ENCODE measurements around the gene NRP1.

NRP1 gene

DNA sequence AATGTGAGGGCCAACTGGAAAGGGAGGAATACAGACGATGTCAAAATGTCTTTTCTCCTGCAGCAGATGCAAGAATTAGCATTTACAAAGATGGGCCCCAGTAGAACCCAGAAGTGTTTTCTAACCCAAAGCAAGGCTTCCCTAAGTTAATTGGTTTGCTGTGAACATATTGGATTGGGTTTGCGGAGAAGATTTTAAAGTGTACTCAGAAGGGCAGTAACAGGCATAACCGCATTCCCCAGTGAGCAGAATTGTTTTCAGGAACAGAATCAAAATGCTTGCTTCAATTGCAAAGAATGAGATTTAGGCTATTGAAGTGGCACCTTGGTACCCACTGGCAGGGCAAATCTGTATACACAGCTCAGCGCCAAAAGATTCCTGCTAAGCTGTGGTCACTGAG is 78.0 kb downstream of the NRP1 start:
- no peak for DNase-seq

DNA sequence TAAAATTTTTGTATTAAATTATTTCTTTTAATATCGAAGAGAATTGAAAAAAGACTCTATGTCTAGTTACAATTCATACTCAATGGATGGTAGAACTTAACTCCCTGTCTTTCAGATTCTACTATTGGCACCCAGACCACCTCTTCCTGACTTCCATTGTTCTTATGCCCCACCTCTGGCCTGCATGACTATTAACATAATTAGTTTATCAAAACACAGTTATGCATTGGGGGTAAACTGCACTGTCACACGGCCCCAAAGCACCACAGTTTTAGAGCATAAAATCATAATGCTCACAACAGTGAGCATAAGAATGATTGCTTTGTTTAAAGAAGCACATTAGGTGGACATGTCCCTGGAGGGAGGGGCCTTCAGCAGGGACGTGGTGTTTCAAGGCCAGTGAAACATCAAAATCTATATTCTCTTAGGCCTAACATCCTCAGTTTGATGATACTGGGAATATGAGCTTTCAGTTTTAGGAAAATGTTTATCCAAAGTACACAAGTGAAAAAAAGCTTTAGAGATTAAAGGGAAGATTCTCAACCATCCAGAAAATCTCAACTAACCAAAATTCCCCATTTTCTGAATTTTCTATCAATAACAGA is 79.8 kb downstream of the NRP1 start:
- DNase-seq: no peak

DNA sequence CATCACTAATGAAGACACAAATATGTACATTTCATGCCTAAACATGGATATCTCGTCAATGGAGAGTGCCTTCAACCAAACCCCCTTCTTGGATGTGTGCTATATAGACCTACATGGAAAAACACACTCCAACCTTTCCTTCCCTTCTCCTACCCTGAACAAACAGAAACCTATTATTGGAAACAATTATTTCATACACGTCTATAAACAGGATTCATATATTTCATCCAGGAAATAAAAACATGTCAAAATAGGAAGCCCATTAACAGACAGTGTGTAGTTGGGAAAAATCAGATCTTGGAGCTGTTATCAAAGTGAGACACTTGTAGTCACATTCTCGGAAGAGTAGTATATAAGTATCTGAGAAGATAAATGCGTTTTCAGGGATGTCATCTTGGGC is 81.1 kb downstream of the NRP1 start:
- no peak for DNase-seq

DNA sequence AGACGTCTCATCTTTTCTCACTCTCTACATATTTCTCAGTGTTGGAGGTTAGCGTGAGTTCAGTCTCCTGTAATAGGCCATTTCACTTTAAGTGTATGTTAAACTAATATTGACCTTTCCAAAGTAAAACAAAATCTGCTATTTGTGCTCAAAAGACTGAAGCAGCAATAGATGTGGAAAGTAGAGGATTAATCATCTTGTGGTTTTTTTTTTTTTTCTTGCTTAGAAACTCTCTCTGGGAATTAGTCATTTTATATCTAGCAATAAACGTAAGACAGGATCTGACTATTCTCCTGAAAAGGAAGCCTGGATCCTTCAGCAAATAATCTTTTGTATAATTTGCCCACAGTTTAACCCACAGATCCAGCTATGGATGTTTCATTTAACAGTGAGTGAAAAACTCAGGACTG is 81.7 kb downstream of the NRP1 start:
- no peak for DNase-seq

DNA sequence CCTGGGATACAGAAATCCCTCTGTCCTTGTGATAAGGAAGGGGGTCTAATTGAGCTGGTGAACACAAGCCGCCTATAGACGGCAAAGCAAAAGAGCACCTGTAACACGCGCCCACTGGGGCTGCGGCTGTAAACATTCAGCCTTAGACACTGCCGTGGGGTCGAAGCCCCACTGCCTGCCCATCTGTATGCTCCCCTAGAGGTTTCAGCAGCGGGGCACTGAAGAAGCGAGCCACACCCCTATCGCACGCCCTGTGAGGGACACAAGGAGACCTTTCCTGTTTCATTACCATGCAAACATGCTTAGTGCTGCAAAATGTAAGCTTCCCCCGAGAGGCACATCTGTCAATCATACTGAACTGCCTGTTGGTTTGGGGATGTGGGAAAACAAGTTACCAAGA is 82.1 kb downstream of the NRP1 start:
- DNase-seq: no peak

DNA sequence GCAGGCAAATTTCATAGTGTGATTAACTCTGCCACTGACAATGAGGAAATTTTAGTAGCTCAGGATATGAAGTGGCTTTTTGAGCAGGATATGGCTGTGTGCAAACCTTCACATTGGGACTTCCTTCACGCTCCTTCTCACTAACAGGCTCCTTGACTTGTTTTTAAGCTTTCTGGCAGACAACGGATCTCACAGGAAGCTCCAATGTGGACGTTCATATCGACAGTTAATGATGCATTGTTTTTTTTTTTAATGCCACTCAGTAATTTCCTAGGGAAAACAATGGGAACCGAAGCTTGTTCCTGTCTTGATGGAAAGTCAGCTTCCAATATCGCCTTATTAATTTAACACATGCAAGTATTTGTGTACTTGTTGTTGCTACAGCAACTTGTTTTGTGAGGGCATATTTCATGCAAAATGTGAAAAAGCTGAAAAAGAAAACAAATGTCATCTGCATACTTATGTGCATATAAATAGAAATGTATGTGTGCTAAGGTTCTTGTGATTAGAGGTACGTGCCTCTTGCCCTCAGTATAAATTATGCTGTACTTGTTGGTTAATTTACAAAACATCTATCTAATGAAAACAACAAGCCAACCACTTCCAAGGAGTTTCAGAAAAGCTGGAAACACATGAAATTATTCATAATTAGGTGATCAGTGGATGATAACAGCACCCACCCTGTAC is 84.7 kb downstream of the NRP1 start:
- no peak for DNase-seq

DNA sequence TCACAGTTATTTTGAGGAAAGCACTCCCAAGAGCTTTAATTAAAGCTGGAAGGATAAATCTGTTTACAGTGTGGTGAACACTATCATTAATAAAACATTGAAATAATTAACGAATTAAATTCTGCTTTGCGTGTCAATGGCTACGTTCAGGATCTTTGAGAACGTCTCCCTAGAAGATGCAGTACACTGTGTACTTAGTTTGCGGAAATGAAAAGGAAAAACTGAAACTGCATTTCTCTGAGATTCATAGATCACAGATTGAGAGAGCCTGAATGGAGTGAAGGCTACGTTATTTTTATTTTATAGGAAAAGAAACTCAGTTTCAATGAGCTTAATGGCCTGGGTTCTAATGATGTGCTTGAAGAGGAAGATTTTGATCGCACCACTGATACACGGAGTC is 85.3 kb downstream of the NRP1 start:
- no peak for DNase-seq

DNA sequence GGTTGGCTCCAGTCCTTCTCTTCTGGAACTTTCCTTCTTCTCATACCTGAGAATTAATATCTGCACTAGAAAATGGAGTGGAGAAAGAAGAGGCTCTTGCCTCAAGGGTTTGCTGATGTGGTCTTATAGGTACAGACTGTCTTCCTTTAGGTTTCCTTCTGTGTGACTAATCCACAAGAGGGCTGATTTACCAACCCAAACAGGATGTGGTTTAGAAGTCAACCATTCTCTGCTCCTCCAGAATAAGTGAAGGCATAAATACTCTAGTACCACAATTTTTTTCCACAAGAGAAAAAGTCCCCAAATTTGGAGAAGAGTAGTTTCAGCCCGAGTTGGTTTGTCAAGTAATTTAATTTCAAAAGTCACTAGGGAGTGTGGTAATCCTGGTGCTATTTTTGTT is 85.8 kb downstream of the NRP1 start:
- no peak for DNase-seq

DNA sequence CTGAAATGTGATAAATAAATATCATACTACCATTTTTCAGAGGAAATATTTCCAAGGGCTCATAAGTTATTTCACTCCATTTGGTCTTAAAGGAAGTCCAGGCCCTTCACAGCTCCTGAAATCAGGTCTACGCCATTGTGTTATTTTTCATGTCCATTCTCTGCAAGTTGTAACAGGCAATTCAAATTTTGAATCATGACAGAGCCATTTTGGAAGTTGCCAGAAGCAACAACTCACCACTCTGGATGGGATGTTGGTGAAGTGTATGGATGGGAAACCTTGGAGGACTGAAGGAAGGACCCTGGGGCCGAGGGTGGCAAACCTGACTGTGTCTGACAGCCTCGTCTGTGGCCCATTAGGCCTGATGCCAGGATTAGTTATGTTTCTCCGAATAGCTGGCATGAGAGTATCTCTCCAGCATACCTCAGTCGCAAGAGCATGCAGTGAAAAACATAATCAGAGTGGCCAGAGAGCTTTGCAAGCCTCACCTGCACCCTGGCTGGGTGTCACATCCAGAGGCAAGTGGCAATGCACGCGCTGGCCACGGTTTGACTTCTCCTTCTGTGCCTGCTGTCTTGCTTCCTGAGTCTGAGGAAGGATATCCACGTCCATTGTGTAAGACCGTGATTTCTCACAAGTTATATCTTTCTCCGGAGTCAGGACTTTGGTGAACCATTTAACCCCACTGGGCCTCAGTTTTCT is 87.1 kb downstream of the NRP1 start:
- DNase-seq: no peak

DNA sequence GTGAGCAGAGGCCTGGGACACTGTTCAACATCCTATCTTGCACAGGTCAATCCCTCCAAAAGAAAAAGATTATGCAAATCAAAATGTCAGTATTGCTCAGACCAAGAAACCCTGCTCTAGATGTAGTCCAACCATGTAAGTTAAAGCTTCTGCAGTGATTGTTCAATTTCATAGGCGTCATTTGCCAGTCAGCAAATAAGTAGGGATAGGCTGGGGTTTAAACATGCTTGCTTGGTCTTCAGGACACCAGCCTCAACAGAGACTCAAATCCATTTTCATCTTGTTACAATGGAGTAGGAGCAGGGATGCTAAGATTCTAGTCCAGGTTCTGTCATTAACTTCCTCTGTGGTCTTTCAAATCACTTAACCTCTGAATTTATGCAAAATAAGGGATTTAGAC is 89.1 kb downstream of the NRP1 start:
- DNase-seq: no peak

DNA sequence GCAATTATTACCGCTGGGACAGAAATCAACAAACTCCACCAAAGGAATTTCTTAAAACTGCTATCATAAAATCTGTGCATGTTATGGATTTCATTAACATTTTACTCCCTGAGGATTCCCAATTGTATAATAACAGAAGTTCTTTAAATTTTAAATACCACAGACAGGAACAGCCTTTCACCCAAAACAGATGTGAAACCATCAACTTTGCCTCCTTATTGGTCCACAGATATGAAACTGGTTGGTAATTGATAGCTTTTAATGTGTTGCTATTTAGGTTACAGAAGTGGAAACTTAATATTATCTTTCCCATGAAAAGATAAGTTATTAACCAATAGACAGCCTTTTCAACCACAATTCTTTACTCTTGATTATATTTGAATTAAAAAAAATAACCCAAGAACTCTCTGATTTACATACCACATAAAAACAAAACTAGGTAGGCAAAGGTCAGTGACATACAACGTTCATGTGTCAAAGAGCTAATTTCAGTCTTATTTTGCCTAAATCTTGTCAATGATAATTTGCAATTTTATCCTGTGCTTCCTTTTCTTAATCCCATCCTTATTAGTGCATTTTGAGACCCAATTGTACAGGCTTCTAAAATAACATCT is 90.0 kb downstream of the NRP1 start:
- no peak for DNase-seq

DNA sequence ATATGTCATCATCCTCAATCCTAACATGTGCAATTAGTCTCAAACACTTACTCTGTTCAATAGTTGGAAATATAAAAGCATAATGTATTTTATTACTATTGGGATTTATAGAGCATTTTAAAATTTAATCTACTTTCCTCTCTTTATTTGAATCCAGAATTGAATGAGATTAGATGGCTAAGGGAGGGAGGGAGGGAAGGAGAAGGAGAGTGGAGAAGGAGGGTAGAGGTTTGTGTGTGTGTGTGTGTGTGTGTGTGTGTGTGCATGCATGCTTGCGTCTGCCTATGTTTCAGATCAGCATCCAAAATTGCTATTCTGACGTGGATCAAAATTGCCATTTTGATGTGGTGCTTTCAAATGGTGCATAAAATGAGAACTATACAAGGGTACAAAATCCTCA is 90.8 kb downstream of the NRP1 start:
- no peak for DNase-seq

DNA sequence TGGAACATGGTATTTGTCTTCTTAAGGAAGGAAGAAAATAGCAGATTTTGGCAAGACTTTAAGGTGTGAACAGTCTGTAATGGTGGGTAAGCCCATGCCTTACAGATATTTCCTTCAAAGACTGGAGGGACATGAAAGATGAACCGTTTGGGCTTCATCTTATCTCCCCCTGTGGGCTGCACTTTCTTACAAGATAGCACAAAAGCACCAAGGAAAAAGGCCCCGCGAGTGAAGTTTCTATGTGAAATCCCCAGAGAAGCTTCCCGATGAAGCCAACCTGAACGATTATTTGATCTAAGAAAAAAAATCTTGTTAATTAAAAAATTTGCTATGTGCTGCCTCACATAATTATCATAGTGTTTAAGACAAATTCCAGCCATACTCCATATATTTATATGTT is 91.5 kb downstream of the NRP1 start:
- no peak for DNase-seq

DNA sequence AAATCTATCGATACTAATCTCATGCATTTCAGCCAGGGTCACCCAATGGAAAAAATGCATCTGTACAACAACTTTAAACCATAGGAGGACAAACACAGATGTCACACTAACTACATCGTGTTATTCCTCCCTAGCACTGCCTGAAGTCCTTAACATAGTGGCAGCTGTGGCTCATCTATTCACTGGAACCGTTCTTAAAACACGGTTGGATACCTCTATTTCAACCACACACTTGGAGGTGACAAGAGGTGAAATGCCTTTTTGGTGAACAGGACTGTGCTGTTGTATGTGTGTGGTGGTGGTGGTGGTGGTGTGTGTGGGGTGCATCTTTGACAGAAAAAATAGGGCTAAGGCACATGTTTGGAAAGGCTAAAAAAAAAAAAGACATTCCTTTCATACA is 93.1 kb downstream of the NRP1 start:
- no peak for DNase-seq

DNA sequence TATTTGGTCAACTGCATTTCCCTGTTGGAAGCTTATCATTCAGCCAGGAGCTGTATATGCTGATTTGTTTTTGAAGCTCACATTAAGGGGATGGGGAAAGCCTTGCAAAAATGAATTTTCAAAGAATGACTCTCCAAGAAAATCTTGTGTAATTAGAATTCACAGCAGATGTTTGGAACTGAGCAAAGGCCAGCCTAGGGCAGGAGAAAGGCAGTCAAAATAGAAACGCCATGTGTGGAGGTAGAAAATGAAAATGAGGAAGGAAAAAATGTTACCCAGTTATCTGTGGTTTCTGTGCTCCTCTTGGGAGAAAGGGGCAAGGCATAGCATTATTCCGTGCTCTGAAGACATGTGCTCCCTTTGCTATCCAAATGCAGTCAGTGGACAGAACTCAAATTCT is 93.5 kb downstream of the NRP1 start:
- no peak for DNase-seq

DNA sequence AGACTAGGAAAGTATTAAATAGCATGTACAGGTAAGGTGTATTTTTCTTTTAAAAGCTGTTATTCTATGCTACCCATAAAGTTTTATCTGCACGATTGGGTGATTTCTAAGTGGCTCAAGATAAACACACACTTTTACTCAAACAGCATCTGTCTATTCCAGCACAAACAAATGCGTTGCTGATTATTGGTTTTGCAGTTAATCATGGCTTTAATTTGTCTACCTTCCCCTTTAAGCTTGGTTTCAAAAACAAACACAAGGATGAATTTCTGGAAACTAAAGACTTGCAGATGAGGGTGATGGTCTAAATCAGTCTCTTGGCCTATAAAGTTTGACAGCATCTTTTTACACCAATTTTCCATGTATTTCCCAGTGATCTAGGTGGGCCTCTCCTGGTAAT is 94.2 kb downstream of the NRP1 start:
- DNase-seq: no peak

DNA sequence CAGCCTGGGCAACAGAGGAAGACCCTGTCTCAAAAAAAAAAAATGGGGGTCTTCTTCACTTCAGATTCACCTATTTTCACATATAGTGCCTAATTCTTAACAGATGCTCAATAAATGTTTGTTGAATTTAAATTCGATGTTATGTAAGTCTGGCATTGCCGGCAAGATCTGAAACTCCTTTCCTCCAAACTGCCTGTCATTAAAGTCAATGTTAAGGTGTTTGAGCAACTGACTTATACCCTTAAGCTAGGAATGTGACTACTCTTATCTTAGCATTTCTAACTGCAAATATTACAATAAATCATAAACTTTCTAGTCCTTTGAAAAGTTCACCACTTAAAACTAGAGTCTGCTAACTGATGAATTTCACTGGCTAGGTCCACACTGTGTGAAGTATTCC is 95.2 kb downstream of the NRP1 start:
- no peak for DNase-seq

DNA sequence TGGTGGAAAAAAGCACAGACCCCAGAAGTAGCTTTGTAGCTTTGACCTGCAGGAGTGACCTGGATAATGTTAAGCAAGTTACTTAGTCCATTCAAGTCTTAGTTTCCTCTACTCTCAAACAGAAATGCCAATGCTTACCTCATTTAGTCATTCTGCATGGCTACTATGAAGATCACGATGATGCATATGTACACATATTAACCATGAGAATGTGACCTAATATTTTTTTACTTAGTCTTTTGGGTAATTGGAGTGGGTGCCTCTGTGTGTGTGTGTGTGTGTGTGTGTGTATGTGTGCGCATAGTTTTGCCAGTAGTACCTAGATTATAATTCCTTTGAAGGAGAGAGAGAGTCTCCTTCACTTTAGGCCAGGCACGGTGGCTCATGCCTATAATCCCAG is 95.8 kb downstream of the NRP1 start:
- DNase-seq: no peak

DNA sequence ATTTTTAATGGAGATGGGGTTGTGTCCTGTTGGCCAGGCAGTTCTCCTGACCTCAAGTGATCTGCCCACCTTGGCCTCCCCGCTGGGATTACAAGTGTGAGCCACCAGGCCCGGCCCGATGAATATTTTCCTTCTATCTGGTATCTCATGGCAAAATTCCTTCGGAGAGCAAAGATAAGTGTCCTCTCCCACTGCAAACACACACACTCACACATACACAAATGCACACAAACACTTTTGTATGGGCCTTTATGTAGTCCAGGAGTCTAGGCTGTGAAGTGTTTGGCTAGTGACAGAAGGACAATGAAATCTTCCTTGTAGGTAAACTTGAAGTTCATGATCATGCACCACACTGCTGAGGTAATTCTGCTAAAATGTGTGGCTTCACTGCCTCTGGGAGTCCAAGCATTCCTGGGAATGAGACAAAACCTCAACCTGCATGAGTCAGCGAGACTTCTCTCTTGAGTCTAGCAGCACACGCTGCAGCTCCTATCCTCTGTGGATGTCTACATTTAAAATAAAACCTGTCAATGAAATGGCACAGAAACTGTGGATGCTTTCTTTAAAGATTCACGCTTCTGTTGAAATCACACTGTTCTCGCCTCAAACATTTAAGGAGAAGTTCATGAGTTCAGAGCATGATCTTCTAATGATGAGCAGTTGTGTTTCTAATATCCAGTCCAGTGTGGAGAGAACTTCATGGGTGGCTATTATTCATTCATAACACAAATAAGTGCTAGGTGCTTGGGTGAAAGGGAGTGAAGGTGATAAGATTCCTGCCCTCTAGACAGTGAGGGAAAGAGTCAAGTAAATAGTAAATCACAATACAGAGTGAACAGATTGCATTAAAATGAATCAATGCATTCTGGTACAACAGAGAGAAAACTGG is 96.5 kb downstream of the NRP1 start:
- no peak for DNase-seq

DNA sequence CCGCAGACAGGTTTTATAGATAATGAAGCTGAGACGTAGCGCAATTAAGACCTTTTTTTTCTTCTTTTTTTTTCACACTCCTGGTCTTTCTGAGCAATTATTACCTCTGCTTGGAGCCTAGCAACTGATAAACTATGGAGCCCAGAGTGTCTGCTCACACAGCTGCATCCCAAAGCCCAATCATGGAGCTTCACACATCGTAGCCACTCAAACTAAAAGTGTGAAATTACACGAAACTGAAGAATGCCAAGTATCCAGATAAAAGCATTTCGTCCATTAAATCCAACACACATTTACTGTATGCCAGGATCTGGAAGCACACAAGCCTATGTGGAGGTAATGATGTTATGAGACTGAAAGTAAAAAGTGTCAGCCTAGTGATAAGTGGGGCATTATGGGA is 97.6 kb downstream of the NRP1 start:
- no peak for DNase-seq

DNA sequence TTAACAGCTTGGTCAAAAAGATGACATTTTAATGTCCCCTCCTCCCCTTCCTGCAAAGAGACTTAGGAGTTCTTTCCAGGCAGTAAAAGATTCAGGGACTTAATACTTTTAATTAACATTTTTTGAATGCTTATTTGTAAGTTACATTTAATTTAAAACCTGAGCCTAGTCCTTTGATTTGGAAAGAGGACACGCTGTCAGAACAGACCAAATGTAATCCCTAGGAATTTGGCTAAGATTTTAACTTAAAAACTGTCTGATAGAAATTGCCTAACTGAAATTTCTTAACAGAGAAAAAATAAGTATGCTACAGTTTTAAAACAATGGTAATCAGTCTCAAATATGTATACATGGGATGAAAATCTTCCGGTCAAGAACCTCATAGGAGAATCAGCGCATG is 98.5 kb downstream of the NRP1 start:
- DNase-seq: no peak

DNA sequence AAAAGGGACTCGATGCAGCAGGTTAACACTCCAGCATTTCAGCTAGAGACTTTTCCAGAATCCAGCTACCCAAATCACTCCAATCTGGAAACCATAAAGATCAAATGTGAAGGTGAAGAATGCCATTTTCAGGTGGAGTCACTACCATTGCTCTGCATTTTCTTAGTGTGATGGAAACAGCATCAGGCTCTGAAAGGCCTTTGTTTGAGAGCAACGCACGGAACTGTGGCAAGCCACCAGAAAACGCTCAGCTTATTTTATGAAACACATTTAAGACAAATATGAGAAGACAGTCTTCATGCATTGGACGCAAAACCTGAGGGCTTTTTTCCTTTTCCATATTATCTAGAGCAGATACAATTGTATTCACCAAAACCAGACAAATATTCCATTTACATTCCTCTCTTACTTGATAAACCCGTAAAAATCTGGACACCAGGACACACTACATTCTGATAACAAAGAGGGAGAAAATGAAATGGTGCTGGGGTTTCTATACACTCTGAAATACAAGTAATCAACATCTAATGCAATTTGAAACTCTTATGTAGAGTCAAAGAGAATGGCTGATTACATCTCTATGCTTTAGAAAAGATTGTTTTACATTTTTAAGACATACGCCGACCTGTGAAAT is 99.1 kb downstream of the NRP1 start:
- no peak for DNase-seq

DNA sequence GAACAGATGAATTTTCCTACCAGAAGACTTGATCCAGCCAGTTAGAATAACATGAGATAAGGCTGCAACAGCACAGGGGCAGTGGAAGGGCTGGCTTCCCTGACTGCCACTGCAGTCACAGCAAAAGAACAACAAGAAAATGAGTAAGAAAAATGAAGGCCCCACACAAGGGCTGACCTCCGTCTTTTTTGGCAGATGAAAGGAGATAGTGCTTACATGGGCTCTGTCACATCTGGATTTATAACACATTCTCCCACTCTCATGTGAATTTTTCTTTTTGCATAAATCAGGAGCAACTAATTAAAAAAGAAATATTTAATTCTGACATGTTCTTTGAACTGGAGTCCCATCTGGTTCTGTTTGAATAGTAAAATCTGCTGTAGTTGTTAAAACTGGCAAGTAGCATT is 99.6 kb downstream of the NRP1 start:
- no peak for DNase-seq

Measured in NCI-H187 (cell line).